GM12874 (cell line): ENCODE results near the gene TMEM196.

Source experiments
- CTCF ChIP-seq: IDR thresholded peaks from 2 replicates; pipeline ENCODE4 v1.5.1; 2011; ENCODE audit warnings: low read depth, mild to moderate bottlenecking, control low read depth, low read length, moderate library complexity; ENCODE audit not compliant: insufficient read depth

TMEM196 gene

GRCh38 chr7:19744075-19744474 lies 29.3 kb downstream of the TMEM196 start:
- TF ChIP-seq CTCF, result no peak

GRCh38 chr7:19728716-19729115 lies 44.7 kb downstream of the TMEM196 start:
- no peak for TF ChIP-seq CTCF

GRCh38 chr7:19725770-19726169 lies 47.6 kb downstream of the TMEM196 start:
- no peak for TF ChIP-seq CTCF

GRCh38 chr7:19715499-19715898 lies 57.9 kb downstream of the TMEM196 start:
- TF ChIP-seq CTCF, result no peak

- TF ChIP-seq CTCF, result peak; percentile 40; the same call in 1 of the 2 replicates
Observed at GRCh38 chr7:19713676-19714075, 59.7 kb downstream of the TMEM196 start.

- TF ChIP-seq CTCF, result no peak
Observed at GRCh38 chr7:19709249-19709578, 64.2 kb downstream of the TMEM196 start.

- peak; percentile 87 for TF ChIP-seq CTCF
Observed at GRCh38 chr7:19708397-19709248, 64.8 kb downstream of the TMEM196 start, which contains the start of gene POLR1F. POLR1F (minus strand) TSS chr7:19709037; CDS start chr7:19709016, 21 bp downstream.
